ENCODE results near the gene LMBR1L.

- TF ChIP-seq CTCF (IDR thresholded peaks at IDR 0.05): no peak
- no peak for TF ChIP-seq POLR2AphosphoS5 (IDR thresholded peaks at IDR 0.05)
- no peak for TF ChIP-seq POLR2A (IDR thresholded peaks at IDR 0.05)
Measured at GRCh38 chr12:49160399-49160798, 49.8 kb upstream of the LMBR1L start.

All from prostate gland (tissue), 2 donors.